ENCODE results near the gene KRT71.

Gene KRT71

GRCh38 chr12:52499806-52500560 lies 53.0 kb downstream of the KRT71 start:
- DNase-seq (ENCODE audit: low read depth in 2 of 2, low spot score in 1 of 2): no peak

GRCh38 chr12:52498946-52499345 lies 54.0 kb downstream of the KRT71 start:
- DNase-seq (ENCODE audit: low read depth in 2 of 2, low spot score in 1 of 2): no peak

GRCh38 chr12:52497975-52498374 lies 55.0 kb downstream of the KRT71 start:
- DNase-seq (ENCODE audit: low read depth in 2 of 2, low spot score in 1 of 2): no peak

GRCh38 chr12:52496590-52497071 lies 56.3 kb downstream of the KRT71 start:
- no peak for DNase-seq (ENCODE audit: low read depth in 2 of 2, low spot score in 1 of 2)

GRCh38 chr12:52496054-52496453 lies 56.9 kb downstream of the KRT71 start:
- no peak for DNase-seq (ENCODE audit: low read depth in 2 of 2, low spot score in 1 of 2)

- no peak for DNase-seq (ENCODE audit: low read depth in 2 of 2, low spot score in 1 of 2)
Observed at GRCh38 chr12:52495389-52495788, 57.6 kb downstream of the KRT71 start.

GRCh38 chr12:52494518-52494917 lies 58.4 kb downstream of the KRT71 start:
- no peak for DNase-seq (ENCODE audit: low read depth in 2 of 2, low spot score in 1 of 2)

GRCh38 chr12:52494100-52494499 lies 58.8 kb downstream of the KRT71 start:
- no peak for DNase-seq (ENCODE audit: low read depth in 2 of 2, low spot score in 1 of 2)
